AG04450 (cell line): ENCODE results near the gene SLAMF9. TPM values are rescaled to one million over a fixed set of nuclear protein-coding genes. Genes with fewer than 3 reads are reported as not detected.

Experiments
- CTCF ChIA-PET: fragments of 300-600, 350-600 bp; formaldehyde crosslinking; extraction: SDS; loops from one replicate; lab custom pipeline; 2022; ENCODE audit warnings: antibody characterized with exemption, inconsistent platforms; lab: Charles Lee
- POLR2A ChIA-PET: fragments of 350-600 bp; formaldehyde crosslinking; extraction: SDS; loops from one replicate; lab custom pipeline; 2021; ENCODE audit warnings: antibody characterized with exemption, inconsistent platforms; lab: Yijun Ruan, JAX
- DNase-seq: peaks from one replicate; pipeline ENCODE4 v3.0.0-alpha.2; 2011; ENCODE audit warnings: low read depth, low spot score
- H3K27ac ChIP-seq: one replicate; pipeline ENCODE4 v1.5.1; 2012; ENCODE audit warnings: low read depth, low read length, control low read depth
- H3K27me3 ChIP-seq: one replicate; pipeline ENCODE4 v1.6.0; 2012; ENCODE audit warnings: low read length; ENCODE audit not compliant: control insufficient read depth, insufficient read depth
- H3K4me3 ChIP-seq: 2 replicates; pipeline ENCODE4 v1.5.1; 2011; ENCODE audit warnings: mild to moderate bottlenecking, low read depth, low read length, control low read depth
- H3K9me3 ChIP-seq: 2 replicates; pipeline ENCODE4 v1.5.1; 2012; ENCODE audit warnings: low read length; ENCODE audit not compliant: control insufficient read depth, insufficient read depth
- polyA plus RNA-seq: library from polyadenylated mRNA; depleted of rRNA; stranded (reverse); fragments of >200 nt; gene quantifications from 2 replicates; pipeline ENCODE4 v1.2.3, GENCODE V29; 2011
- TF ChIP-seq, protein P1 (sequence below): IDR thresholded peaks from 2 replicates; pipeline ENCODE4 v1.5.1; 2011; ENCODE audit warnings: low read depth, low read length, control low read depth, inconsistent platforms

Gene SLAMF9
- polyA plus RNA-seq, 1 experiment = not detected

DNA sequence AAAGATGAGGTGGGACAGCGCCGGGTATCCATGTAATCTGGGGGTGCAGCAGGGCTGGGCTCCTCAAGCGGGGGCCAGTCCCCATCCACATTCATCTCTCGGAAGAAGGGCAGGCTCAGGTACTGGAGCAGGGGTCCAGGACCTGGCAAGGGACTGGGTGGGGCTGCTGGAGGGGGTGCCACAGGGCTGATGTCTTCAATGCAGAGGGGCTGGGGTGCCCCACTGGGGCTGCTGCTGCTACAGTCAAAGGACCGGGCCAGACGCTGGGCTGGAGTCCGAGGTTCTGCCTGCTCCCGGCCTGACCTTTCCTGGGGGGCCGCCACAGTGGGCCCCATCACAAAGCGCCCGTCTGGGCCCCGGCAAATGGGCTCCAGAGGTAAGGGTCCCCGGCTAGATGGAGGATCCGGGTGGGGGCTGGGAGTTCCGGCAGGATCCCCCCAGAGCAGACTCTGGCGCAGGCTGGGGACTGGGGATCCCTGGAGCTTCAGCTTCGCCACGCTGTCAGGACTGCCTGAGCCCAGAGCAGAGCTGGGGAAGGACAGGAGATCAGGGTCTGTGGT, 25.5 kb downstream of the SLAMF9 start:
- H3K27me3 ChIP-seq = no peaks in the 10 kb centered on the region
- H3K9me3 ChIP-seq = peaks cover 4% of the 10 kb centered on the region; the same call in 1 of the 2 replicates
- CTCF ChIA-PET = interaction anchor here (1.0 to 13.3 kb wide), 4 partner anchors 7 to 79 kb away, joined by 3 to 380 read pairs (median 48); partner anchors contain the start of gene IGSF9
- no peak for DNase-seq
- H3K4me3 ChIP-seq = no peak overlapping the region
- POLR2A ChIA-PET = no interaction called here
- H3K27ac ChIP-seq = no peak overlapping the region
- TF ChIP-seq, protein P1, sequence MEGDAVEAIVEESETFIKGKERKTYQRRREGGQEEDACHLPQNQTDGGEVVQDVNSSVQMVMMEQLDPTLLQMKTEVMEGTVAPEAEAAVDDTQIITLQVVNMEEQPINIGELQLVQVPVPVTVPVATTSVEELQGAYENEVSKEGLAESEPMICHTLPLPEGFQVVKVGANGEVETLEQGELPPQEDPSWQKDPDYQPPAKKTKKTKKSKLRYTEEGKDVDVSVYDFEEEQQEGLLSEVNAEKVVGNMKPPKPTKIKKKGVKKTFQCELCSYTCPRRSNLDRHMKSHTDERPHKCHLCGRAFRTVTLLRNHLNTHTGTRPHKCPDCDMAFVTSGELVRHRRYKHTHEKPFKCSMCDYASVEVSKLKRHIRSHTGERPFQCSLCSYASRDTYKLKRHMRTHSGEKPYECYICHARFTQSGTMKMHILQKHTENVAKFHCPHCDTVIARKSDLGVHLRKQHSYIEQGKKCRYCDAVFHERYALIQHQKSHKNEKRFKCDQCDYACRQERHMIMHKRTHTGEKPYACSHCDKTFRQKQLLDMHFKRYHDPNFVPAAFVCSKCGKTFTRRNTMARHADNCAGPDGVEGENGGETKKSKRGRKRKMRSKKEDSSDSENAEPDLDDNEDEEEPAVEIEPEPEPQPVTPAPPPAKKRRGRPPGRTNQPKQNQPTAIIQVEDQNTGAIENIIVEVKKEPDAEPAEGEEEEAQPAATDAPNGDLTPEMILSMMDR = no peak

DNA sequence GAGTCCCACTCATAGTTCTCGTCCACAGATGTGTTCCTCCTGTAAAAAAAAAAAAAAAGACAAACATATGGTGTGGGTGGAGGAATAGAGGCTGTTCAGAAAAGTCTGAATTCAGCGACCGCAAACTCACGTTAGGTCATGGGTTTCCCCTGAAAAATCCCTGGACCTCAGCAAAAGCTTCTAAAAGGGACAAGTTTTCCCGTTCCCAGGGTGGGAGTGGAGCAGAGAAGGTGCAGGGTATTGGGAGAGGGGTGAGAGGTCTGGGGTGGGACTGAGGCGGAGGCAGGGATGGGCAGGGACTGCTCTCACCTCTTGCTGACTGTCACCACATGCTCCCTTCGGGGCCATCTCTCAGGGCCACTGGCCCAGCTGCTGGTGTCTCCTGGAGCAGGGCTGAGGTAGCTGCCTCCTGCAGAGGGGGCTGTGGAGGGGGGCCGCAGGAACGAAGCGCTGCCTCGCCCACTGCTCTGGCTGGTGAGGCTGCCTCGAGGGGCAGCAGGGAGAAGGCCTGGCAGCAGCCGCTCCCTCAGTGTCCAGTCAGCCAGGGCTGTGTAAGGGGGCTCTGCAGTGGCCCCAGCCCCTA, 26.1 kb downstream of the SLAMF9 start:
- no peaks in the 10 kb centered on the region for H3K27me3 ChIP-seq
- no peak overlapping the region for H3K27ac ChIP-seq
- POLR2A ChIA-PET = no interaction called here
- CTCF ChIA-PET = interaction anchor here (1.0 to 7.6 kb wide), 2 partner anchors 8 to 80 kb away, joined by 5 to 91 read pairs; no protein-coding TSS in a partner anchor
- peaks cover 4% of the 10 kb centered on the region; the same call in 1 of the 2 replicates for H3K9me3 ChIP-seq
- TF ChIP-seq, protein P1 = no peak
- no peak for DNase-seq
- no peak overlapping the region for H3K4me3 ChIP-seq

DNA sequence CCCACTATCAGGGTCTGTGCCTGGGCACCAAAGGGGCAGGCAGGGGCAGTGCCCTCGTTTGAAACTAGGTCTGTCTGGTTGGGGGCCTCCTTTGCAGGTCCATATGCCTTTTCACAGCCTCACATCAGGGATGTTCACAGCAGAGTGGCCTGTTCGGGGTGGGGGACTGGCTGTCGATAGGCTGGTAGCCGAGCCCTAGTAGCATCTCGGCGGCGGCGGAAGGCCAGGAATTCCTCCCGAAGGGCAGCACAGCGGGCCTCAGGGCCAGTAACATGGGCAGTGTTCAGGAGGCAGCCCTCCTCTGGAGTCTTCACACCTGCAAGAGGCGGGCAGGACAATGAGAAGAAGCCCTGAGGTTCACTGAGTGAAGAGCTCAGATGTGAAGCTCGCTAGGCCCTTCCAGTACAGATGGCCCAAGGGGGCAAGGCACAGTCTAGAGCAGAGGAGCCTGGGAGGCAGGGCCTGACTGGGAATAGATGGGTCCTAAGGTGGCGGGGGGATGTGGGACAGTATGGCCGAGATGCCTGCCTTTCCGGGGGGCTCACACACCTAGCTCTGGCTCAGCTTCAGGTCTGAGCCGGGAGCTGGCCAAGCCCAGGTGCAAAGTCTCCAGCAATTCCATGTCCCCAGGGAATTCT, 26.7 kb downstream of the SLAMF9 start:
- TF ChIP-seq, protein P1 = no peak
- CTCF ChIA-PET = interaction anchor here (0.8 to 7.6 kb wide), 3 partner anchors 8 to 147 kb away, joined by 3 to 91 read pairs (median 5); partner anchors contain the start of gene DUSP23
- no peak for DNase-seq
- Histone ChIP-seq H3K27me3 (no peaks in the 10 kb centered on the region), H3K4me3 (no peak overlapping the region), H3K9me3 (peaks cover 4% of the 10 kb centered on the region; the same call in 1 of the 2 replicates), H3K27ac (no peak overlapping the region)
- POLR2A ChIA-PET = no interaction called here

DNA sequence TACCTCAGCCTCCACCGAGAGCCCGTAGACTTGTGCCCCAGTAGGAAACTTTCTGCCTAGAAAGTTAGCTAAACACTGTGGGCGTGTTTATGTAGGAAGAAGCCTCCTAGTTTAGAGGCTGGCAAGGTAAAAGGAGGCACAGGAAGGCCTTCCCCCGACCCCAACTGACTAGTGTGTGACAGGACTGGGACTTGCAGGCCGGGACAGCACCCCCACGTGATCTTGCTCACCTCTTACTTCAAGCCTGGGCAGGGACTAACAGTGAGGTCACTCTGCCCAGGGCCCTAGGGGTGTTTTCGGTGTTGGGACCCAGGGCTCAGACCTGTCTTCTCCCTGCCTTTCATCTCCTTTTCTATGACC, 28.3 kb downstream of the SLAMF9 start:
- peak overlapping the region; percentile 97 for H3K4me3 ChIP-seq
- TF ChIP-seq, protein P1 = no peak

More for the DNA sequence above, 28.3 kb downstream of the SLAMF9 start:
- no peak for DNase-seq
- Histone ChIP-seq H3K27me3 (no peaks in the 10 kb centered on the region), H3K27ac (peak overlapping the region; percentile 21), H3K9me3 (peaks cover 4% of the 10 kb centered on the region; the same call in 1 of the 2 replicates)
- CTCF ChIA-PET = interaction anchor here (0.6 to 7.6 kb wide), 6 partner anchors 10 to 128 kb away, joined by 3 to 91 read pairs (median 4); no protein-coding TSS in a partner anchor
- POLR2A ChIA-PET = interaction anchor here (0.7 to 1.6 kb wide), 6 partner anchors 10 to 76 kb away, joined by 3 to 8 read pairs (median 4); partner anchors contain the start of gene IGSF9
